ENCODE data around the gene PRLR. TPM values are rescaled to one million over a fixed set of nuclear protein-coding genes. Genes with fewer than 3 reads are reported as not detected.

The PRLR gene
- total RNA-seq, 2 donors from 2014 or later, result 4.1 to 6.5 TPM

DNA sequence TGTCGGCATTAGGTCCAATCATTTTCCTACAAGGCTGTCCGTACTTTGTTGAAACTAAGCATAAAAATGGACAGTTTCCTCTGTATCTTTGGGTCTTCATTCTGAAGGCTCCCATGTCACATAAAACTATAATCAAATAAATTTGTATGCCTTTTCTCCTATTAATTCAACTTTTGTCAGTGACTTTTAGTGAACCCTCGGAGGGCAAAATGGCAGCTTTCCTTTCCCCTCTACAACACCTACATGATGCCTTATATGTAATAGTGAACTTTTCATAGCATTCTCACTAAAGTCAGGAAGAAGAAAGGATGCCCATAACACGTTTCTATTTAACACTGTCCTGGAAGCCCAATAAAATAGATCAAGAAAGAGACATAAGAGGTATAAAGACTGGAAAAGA is 177.4 kb downstream of the PRLR start:
- no peak overlapping the region for H3K27ac Mint-ChIP-seq
- no peaks in the 10 kb centered on the region for H3K36me3 ChIP-seq (ENCODE audit: control insufficient read depth, insufficient read depth, low read length)
- TF ChIP-seq, protein P1, sequence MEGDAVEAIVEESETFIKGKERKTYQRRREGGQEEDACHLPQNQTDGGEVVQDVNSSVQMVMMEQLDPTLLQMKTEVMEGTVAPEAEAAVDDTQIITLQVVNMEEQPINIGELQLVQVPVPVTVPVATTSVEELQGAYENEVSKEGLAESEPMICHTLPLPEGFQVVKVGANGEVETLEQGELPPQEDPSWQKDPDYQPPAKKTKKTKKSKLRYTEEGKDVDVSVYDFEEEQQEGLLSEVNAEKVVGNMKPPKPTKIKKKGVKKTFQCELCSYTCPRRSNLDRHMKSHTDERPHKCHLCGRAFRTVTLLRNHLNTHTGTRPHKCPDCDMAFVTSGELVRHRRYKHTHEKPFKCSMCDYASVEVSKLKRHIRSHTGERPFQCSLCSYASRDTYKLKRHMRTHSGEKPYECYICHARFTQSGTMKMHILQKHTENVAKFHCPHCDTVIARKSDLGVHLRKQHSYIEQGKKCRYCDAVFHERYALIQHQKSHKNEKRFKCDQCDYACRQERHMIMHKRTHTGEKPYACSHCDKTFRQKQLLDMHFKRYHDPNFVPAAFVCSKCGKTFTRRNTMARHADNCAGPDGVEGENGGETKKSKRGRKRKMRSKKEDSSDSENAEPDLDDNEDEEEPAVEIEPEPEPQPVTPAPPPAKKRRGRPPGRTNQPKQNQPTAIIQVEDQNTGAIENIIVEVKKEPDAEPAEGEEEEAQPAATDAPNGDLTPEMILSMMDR (conservative IDR thresholded peaks at IDR 0.05), result no peak
- no peak overlapping the region for H3K4me3 ChIP-seq (ENCODE audit: low read length)
- H3K27ac ChIP-seq (ENCODE audit: low read depth, low read length), result no peak overlapping the region
- H3K9me3 Mint-ChIP-seq, result no peaks in the 10 kb centered on the region
- WGBS, 2 experiments (ENCODE audit: insufficient coverage in 1 of 2, insufficient read length in 1 of 2), result 90 to 93% methylated on average over 2 to 4 of the region's 4 CpGs
- H3K27me3 Mint-ChIP-seq (ENCODE audit: insufficient read depth), result no peaks in the 10 kb centered on the region
- no peak for DNase-seq
- H3K27me3 ChIP-seq (ENCODE audit: control insufficient read depth, insufficient read depth, low read length, poor library complexity, severe bottlenecking), result no peaks in the 10 kb centered on the region
- H3K9ac ChIP-seq (ENCODE audit: extremely low read depth, low read length, poor library complexity, severe bottlenecking), result no peak overlapping the region
- H3K36me3 Mint-ChIP-seq (ENCODE audit: low read depth), result no peaks in the 10 kb centered on the region
- no peaks in the 10 kb centered on the region for H3K4me1 ChIP-seq (ENCODE audit: control insufficient read depth, insufficient read depth, low read length)
- H3K9me3 ChIP-seq (ENCODE audit: control insufficient read depth, low read length), result no peaks in the 10 kb centered on the region
- H3K4me1 Mint-ChIP-seq, result peaks cover 8% of the 10 kb centered on the region
- no peak overlapping the region for H3K4me3 Mint-ChIP-seq

DNA sequence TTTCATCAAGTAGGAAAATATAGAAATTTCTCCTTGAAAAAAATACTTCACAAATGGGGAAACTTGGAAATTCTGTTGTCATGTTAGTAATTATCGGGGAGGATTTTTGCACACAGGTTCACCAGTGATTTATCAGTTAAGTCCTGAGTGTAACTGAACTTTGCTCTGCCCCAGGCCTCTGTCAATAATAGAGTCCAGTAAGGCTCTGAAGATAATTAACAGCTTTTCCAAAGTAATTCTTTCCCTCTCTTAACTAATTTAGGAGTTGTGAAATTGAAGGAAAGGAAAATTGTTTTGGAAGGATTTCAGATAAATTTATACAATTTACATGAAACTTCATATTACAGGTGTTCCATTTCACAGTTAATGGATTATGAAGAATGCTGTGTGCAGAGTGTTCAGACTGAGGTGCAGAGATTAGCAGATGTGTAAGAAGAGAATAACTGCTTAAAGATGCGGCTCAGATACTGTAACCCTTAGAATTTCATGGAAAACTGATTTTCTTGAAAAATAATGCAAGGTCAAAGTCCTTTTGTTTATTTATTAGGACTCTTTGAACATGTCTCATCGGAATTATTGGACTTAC is 179.7 kb downstream of the PRLR start:
- WGBS, 2 experiments (ENCODE audit: insufficient coverage in 1 of 2, insufficient read length in 1 of 2), result 93 to 94% methylated on average over 3 of the region's 3 CpGs
- Histone ChIP-seq H3K9ac (ENCODE audit: extremely low read depth, low read length, poor library complexity, severe bottlenecking) (no peak overlapping the region), H3K9me3 (ENCODE audit: control insufficient read depth, low read length) (no peaks in the 10 kb centered on the region), H3K27me3 (ENCODE audit: control insufficient read depth, insufficient read depth, low read length, poor library complexity, severe bottlenecking) (no peaks in the 10 kb centered on the region), H3K36me3 (ENCODE audit: control insufficient read depth, insufficient read depth, low read length) (no peaks in the 10 kb centered on the region), H3K27ac (ENCODE audit: low read depth, low read length) (no peak overlapping the region), H3K4me3 (ENCODE audit: low read length) (no peak overlapping the region), H3K4me1 (ENCODE audit: control insufficient read depth, insufficient read depth, low read length) (peaks cover 3% of the 10 kb centered on the region)
- Mint-ChIP-seq H3K27me3 (ENCODE audit: insufficient read depth) (no peaks in the 10 kb centered on the region), H3K27ac (no peak overlapping the region), H3K4me1 (peaks cover 5% of the 10 kb centered on the region), H3K36me3 (ENCODE audit: low read depth) (no peaks in the 10 kb centered on the region), H3K4me3 (no peak overlapping the region), H3K9me3 (no peaks in the 10 kb centered on the region)
- TF ChIP-seq, protein P1 (conservative IDR thresholded peaks at IDR 0.05), result no peak
- no peak for DNase-seq

DNA sequence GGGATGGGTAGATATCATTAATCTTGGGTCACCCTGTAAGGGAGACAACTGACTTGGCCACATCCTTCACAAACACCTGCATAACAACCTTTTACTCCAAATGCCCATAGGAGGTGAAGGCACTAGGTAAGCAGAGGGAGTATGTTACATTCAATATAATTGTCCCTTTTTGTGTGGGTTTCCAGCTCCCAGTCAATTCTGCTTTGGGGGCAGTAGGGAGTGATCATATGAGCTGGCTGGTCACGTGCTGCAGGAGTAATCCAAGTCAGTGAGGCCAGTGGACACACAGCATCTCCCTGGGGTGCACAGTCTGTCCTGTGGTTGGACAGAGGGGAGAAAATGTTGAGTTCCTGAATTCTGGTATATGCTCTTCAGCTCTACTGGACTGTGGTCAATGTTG is 181.4 kb downstream of the PRLR start:
- no peak overlapping the region for H3K27ac Mint-ChIP-seq
- Histone ChIP-seq H3K4me1 (ENCODE audit: control insufficient read depth, insufficient read depth, low read length) (peaks cover 3% of the 10 kb centered on the region), H3K27me3 (ENCODE audit: control insufficient read depth, insufficient read depth, low read length, poor library complexity, severe bottlenecking) (no peaks in the 10 kb centered on the region), H3K36me3 (ENCODE audit: control insufficient read depth, insufficient read depth, low read length) (no peaks in the 10 kb centered on the region), H3K9ac (ENCODE audit: extremely low read depth, low read length, poor library complexity, severe bottlenecking) (no peak overlapping the region), H3K9me3 (ENCODE audit: control insufficient read depth, low read length) (no peaks in the 10 kb centered on the region), H3K4me3 (ENCODE audit: low read length) (no peak overlapping the region), H3K27ac (ENCODE audit: low read depth, low read length) (no peak overlapping the region)
- DNase-seq, result no peak
- TF ChIP-seq, protein P1 (conservative IDR thresholded peaks at IDR 0.05), result no peak
- H3K36me3 Mint-ChIP-seq (ENCODE audit: low read depth), result no peaks in the 10 kb centered on the region
- no peaks in the 10 kb centered on the region for H3K27me3 Mint-ChIP-seq (ENCODE audit: insufficient read depth)
- WGBS, 2 experiments (ENCODE audit: insufficient coverage in 1 of 2, insufficient read length in 1 of 2), result 84 to 100% methylated on average over 1 of the region's 1 CpG
- H3K9me3 Mint-ChIP-seq, result no peaks in the 10 kb centered on the region
- peaks cover 5% of the 10 kb centered on the region for H3K4me1 Mint-ChIP-seq
- H3K4me3 Mint-ChIP-seq, result no peak overlapping the region

Measured in endodermal cell (in vitro differentiated cells).